H1 (cell line): ENCODE results near the gene DNTTIP2. TPM values are rescaled to one million over a fixed set of nuclear protein-coding genes. Genes with fewer than 3 reads are reported as not detected.
"Not testable (repeated sequence)": the region's sequence is repeated elsewhere in the genome, so short reads cannot be mapped to it uniquely, and the experiment has no call there.

Source experiments
- CTCF ChIA-PET: fragments of 300-600 bp; sonication (Branson Sonifier 250); formaldehyde crosslinking; loops from one replicate; lab custom pipeline; 2021; ENCODE audit not compliant: partially characterized antibody; lab: Charles Lee
- POLR2A ChIA-PET: fragments of 300-600 bp; sonication (Branson Sonifier 250); formaldehyde crosslinking; loops from one replicate; lab custom pipeline; 2021; ENCODE audit warnings: inconsistent platforms; ENCODE audit not compliant: partially characterized antibody; lab: Charles Lee
- DNase-seq, 2 experiments: peaks; one replicate each; pipeline versions ENCODE4 v3.0.0 to v3.0.0-alpha.2; 2010 to 2022; ENCODE audit warnings: low spot score in 2 of 2, low read depth in 1 of 2, mixed read lengths in 1 of 2
- FAIRE-seq: peaks from 2 replicates; lab custom pipeline; 2011; peaks lifted over from hg19 to GRCh38; lab: Jason Lieb, UNC
- H2AFZ ChIP-seq: 2 replicates; pipeline ENCODE4 v1.8.1; 2012; ENCODE audit warnings: low read length, inconsistent platforms
- H2AK5ac ChIP-seq: 2 replicates; pipeline ENCODE4 v1.6.1; 2013; ENCODE audit warnings: low read depth, low read length
- H2BK120ac ChIP-seq: replicated peaks from 2 replicates; pipeline ENCODE3; 2013; ENCODE audit warnings: low read depth, low read length, inconsistent platforms
- H2BK12ac ChIP-seq: 2 replicates; pipeline ENCODE4 v1.6.1; 2013; ENCODE audit warnings: low read depth, low read length
- H2BK15ac ChIP-seq: 2 replicates; pipeline ENCODE4 v1.6.1; 2013; ENCODE audit warnings: low read length
- H2BK20ac ChIP-seq: 2 replicates; pipeline ENCODE4 v1.6.1; 2013; ENCODE audit warnings: low read length
- H2BK5ac ChIP-seq: 2 replicates; pipeline ENCODE4 v1.6.1; 2013; ENCODE audit warnings: low read depth, low read length
- H3K14ac ChIP-seq: 2 replicates; pipeline ENCODE4 v1.6.1; 2013; ENCODE audit warnings: inconsistent platforms; ENCODE audit not compliant: insufficient read length
- H3K18ac ChIP-seq: 2 replicates; pipeline ENCODE4 v1.6.1; 2013; ENCODE audit warnings: low read length; ENCODE audit errors: extremely low read depth
- H3K23ac ChIP-seq: 2 replicates; pipeline ENCODE4 v1.6.1; 2013; ENCODE audit warnings: inconsistent platforms; ENCODE audit not compliant: insufficient read length
- H3K23me2 ChIP-seq: 2 replicates; pipeline ENCODE4 v1.6.1; 2013; ENCODE audit warnings: low read depth, low read length
- H3K27ac ChIP-seq: 2 replicates; pipeline ENCODE4 v1.6.1; 2011; ENCODE audit warnings: low read depth, low read length, inconsistent platforms
- H3K27me3 ChIP-seq, 4 experiments: replicated peaks in 1 of 4; 1 replicate in 1 of 4; 2 replicates in 3 of 4; pipeline versions ENCODE4 v1.6.1 to v1.8.1; 2011 to 2013; ENCODE audit warnings: low read length in 3 of 4, mild to moderate bottlenecking in 3 of 4, inconsistent platforms in 2 of 4, mixed read lengths in 2 of 4, moderate library complexity in 1 of 4; ENCODE audit not compliant: control insufficient read depth in 3 of 4, insufficient read depth in 3 of 4; ENCODE audit errors: extremely low read depth in 1 of 4
- H3K36me3 ChIP-seq, 4 experiments: 2 replicates each; pipeline versions ENCODE4 v1.6.1 to v1.8.1; 2011 to 2013; ENCODE audit warnings: mild to moderate bottlenecking in 4 of 4, low read length in 3 of 4, moderate library complexity in 2 of 4, control low read depth in 1 of 4, inconsistent platforms in 1 of 4; ENCODE audit not compliant: insufficient read depth in 4 of 4, control insufficient read depth in 2 of 4
- H3K4ac ChIP-seq: replicated peaks from 2 replicates; pipeline ENCODE3; 2013; ENCODE audit warnings: low read length, low read depth, mixed read lengths, inconsistent platforms; ENCODE audit not compliant: insufficient read length
- H3K4me1 ChIP-seq, 4 experiments: replicated peaks in 1 of 4; 1 replicate in 1 of 4; 2 replicates in 3 of 4; pipeline versions ENCODE4 v1.6.1 to v1.8.1; 2011 to 2013; ENCODE audit warnings: low read length in 3 of 4, inconsistent platforms in 2 of 4, mixed read lengths in 1 of 4; ENCODE audit not compliant: insufficient read depth in 4 of 4, control insufficient read depth in 3 of 4
- H3K4me2 ChIP-seq, 2 experiments: 2 replicates each; pipeline versions ENCODE4 v1.6.1 to v1.8.1; 2011 to 2013; ENCODE audit warnings: low read depth in 2 of 2, low read length in 2 of 2, control low read depth in 1 of 2, inconsistent platforms in 1 of 2, mild to moderate bottlenecking in 1 of 2; ENCODE audit not compliant: insufficient read depth in 1 of 2
- H3K4me3 ChIP-seq, 4 experiments: fragments of 200-600, 300-600 bp in 1 of 4; sonication (generic), shearing (Covaris generic), sonication (Bioruptor Twin) in 1 of 4; 2 replicates each; pipeline versions ENCODE4 v1.5.1 to v1.8.1; 2011 to 2016; ENCODE audit warnings: low read length in 4 of 4, low read depth in 3 of 4, control low read depth in 2 of 4, inconsistent platforms in 2 of 4, mild to moderate bottlenecking in 2 of 4, mixed read lengths in 1 of 4, moderate library complexity in 1 of 4; ENCODE audit not compliant: insufficient read depth in 2 of 4; ENCODE audit errors: extremely low read depth in 1 of 4
- H3K56ac ChIP-seq: replicated peaks from 2 replicates; pipeline ENCODE3; 2013; ENCODE audit warnings: low read depth, mild to moderate bottlenecking, mixed read lengths, low read length, inconsistent platforms; ENCODE audit not compliant: insufficient read length
- H3K79me1 ChIP-seq: 2 replicates; pipeline ENCODE4 v1.6.1; 2013; ENCODE audit warnings: low read depth, low read length, control low read depth
- H3K79me2 ChIP-seq, 2 experiments: 2 replicates each; pipeline versions ENCODE4 v1.6.1 to v1.8.1; 2012 to 2013; ENCODE audit warnings: low read length in 2 of 2, mild to moderate bottlenecking in 2 of 2, inconsistent platforms in 1 of 2; ENCODE audit not compliant: insufficient read depth in 2 of 2, control insufficient read depth in 1 of 2
- H3K9ac ChIP-seq, 4 experiments: replicated peaks in 1 of 4; 1 replicate in 1 of 4; 2 replicates in 3 of 4; pipeline versions ENCODE4 v1.6.1 to v1.8.1; 2011 to 2013; ENCODE audit warnings: low read depth in 3 of 4, low read length in 3 of 4, control low read depth in 2 of 4, mild to moderate bottlenecking in 2 of 4, moderate library complexity in 2 of 4, inconsistent platforms in 1 of 4; ENCODE audit errors: extremely low read depth in 1 of 4
- H3K9me3 ChIP-seq, 2 experiments: 2 replicates each; pipeline versions ENCODE4 v1.6.1 to v1.8.1; 2012 to 2013; ENCODE audit warnings: mild to moderate bottlenecking in 2 of 2, moderate library complexity in 2 of 2, control low read depth in 1 of 2, inconsistent platforms in 1 of 2, low read depth in 1 of 2, low read length in 1 of 2, mixed read lengths in 1 of 2; ENCODE audit not compliant: insufficient read depth in 2 of 2
- H4K20me1 ChIP-seq, 2 experiments: replicated peaks in 1 of 2; 2 replicates each; pipeline versions ENCODE3 to v1.8.1; 2011 to 2013; ENCODE audit warnings: inconsistent platforms in 2 of 2, low read length in 2 of 2, mild to moderate bottlenecking in 1 of 2; ENCODE audit not compliant: insufficient read depth in 2 of 2, control insufficient read depth in 1 of 2
- H4K5ac ChIP-seq: 2 replicates; pipeline ENCODE4 v1.6.1; 2013; ENCODE audit warnings: low read length, low read depth, mixed read lengths, inconsistent platforms; ENCODE audit not compliant: insufficient read length
- H4K8ac ChIP-seq: 2 replicates; pipeline ENCODE4 v1.8.0; 2013; ENCODE audit warnings: mild to moderate bottlenecking, moderate library complexity, low read length, inconsistent platforms; ENCODE audit not compliant: insufficient read depth; ENCODE audit errors: extremely low read depth
- H4K91ac ChIP-seq: replicated peaks from 2 replicates; pipeline ENCODE3; 2013; ENCODE audit warnings: low read length, mixed read lengths, inconsistent platforms; ENCODE audit not compliant: insufficient read length
- WGBS, 2 experiments: shearing (Covaris generic) in 1 of 2; methylation state at CpG; one replicate each; pipeline versions ENCODE4 v1.1.6 to v1.1.7; 2013 to 2015; ENCODE audit warnings: low lambda C conversion rate in 2 of 2, mixed read lengths in 2 of 2, inconsistent platforms in 1 of 2, low coverage in 1 of 2, missing lambda C conversion rate in 1 of 2; ENCODE audit not compliant: insufficient replicate concordance in 2 of 2, insufficient coverage in 1 of 2, insufficient read length in 1 of 2; ENCODE audit errors: extremely low coverage in 1 of 2, missing lambda C conversion rate in 1 of 2; 5-methylcytosine and 5-hydroxymethylcytosine counted together
- polyA plus RNA-seq, 7 experiments: library from polyadenylated mRNA; depleted of rRNA in 3 of 7; stranded (reverse) in 5 of 7; unstranded in 2 of 7; fragments of >200 nt in 5 of 7; fragments of 200-250 nt in 2 of 7; gene quantifications; 1 replicate in 5 of 7; 2 replicates in 1 of 7; 4 replicates in 1 of 7; pipeline versions ENCODE4 v1.2.1 to v1.2.3, GENCODE V29; 2011 to 2013; ENCODE audit warnings: missing spikeins in 2 of 7, mixed read lengths in 2 of 7
- total RNA-seq: library from RNA; stranded (reverse); fragmentation: NEBNext Ultra II Directional; extraction: Animal tissue kit (Norgen Biotek cat#: 25700); gene quantifications from 2 replicates; pipeline ENCODE4 v1.2.1, GENCODE V29; 2021

The DNTTIP2 gene
- total and polyA plus RNA-seq, 2 of the 8 experiments (the other 6 are each of a cell fraction or from before 2014, with no cell fraction given) = 6.3 to 80.4 TPM

GRCh38 chr1:93910880-93911279, 31.9 kb upstream of the DNTTIP2 start:
- ChIA-PET CTCF (interaction anchor here (1.1 to 2.1 kb wide), 3 partner anchors 9 to 102 kb away, joined by 3 to 15 read pairs (median 4); no protein-coding TSS in a partner anchor), POLR2A (interaction anchor here (0.9 kb wide), 1 partner anchor 8 kb away, joined by 4 read pairs; no protein-coding TSS in a partner anchor)
- H3K23ac ChIP-seq, H3K9me3 ChIP-seq, H3K79me1 ChIP-seq, DNase-seq, H3K14ac ChIP-seq, H3K27me3 ChIP-seq, H2AK5ac ChIP-seq, H4K20me1 ChIP-seq, H4K5ac ChIP-seq, H2BK15ac ChIP-seq, H3K36me3 ChIP-seq, H4K91ac ChIP-seq, H3K4me3 ChIP-seq, H3K18ac ChIP-seq, H3K4me1 ChIP-seq, H3K9ac ChIP-seq, H3K27ac ChIP-seq, H2BK120ac ChIP-seq, H2AFZ ChIP-seq, H3K4ac ChIP-seq, H2BK5ac ChIP-seq, H3K56ac ChIP-seq, H3K4me2 ChIP-seq, H4K8ac ChIP-seq, H2BK12ac ChIP-seq, H2BK20ac ChIP-seq, H3K23me2 ChIP-seq, FAIRE-seq: not testable (repeated sequence)
- H3K79me2 ChIP-seq = peaks cover 0 to 27% of the 10 kb centered on the region in 2 experiments; a peak in 2 of 4 replicates
- 88% methylated on average over 3 of the region's 3 CpGs; no CpG with 5 or more reads in 1 of the 2 experiments for WGBS, 2 experiments
